ENCODE data around the gene ACKR1.

The ACKR1 gene

GRCh38 chr1:159223004-159223403 lies 18.3 kb downstream of the ACKR1 start:
- DNase-seq, result no peak

- no peak for DNase-seq
Measured at GRCh38 chr1:159228554-159228953, 23.9 kb downstream of the ACKR1 start.

- DNase-seq, result peak; percentile 78
Measured at GRCh38 chr1:159229260-159229885, 24.7 kb downstream of the ACKR1 start.

GRCh38 chr1:159229896-159230295 lies 25.2 kb downstream of the ACKR1 start:
- DNase-seq, result no peak

GRCh38 chr1:159239551-159240220 lies 35.0 kb downstream of the ACKR1 start:
- peak; percentile 42 for DNase-seq

GRCh38 chr1:159247266-159247665 lies 42.6 kb downstream of the ACKR1 start:
- DNase-seq, result no peak

GRCh38 chr1:159248311-159248710 lies 43.6 kb downstream of the ACKR1 start:
- no peak for DNase-seq

GRCh38 chr1:159250638-159251216 lies 46.1 kb downstream of the ACKR1 start:
- DNase-seq, result no peak

All from islet precursor cell (in vitro differentiated cells).